Stimulated activated CD8-positive, alpha-beta memory T cell treated with anti-CD3 and anti-CD28 coated beads, Interleukin-7, amount 100 ng/mL, for 1 hour (primary cell): ENCODE measurements around the gene GJB2.
"Not testable (repeated sequence)": the region's sequence is repeated elsewhere in the genome, so short reads cannot be mapped to it uniquely, and the experiment has no call there.

Experiments
- DNase-seq, 2 donors: peaks; one replicate each; pipeline ENCODE4 v3.0.0-alpha.2; 2020; ENCODE audit warnings: low read depth in 2 of 2

The GJB2 gene

GRCh38 chr13:20165417-20166257, 27.1 kb downstream of the GJB2 start:
- no peak for DNase-seq

- DNase-seq = no peak
Measured at GRCh38 chr13:20161951-20162300, 30.8 kb downstream of the GJB2 start.

- peak in 1 of 2 donors; percentile 33 for DNase-seq
Measured at GRCh38 chr13:20161275-20161950, 31.3 kb downstream of the GJB2 start.

- peak; percentile 39 to 40 for DNase-seq
Measured at GRCh38 chr13:20160306-20161274, 32.1 kb downstream of the GJB2 start, which contains the start of gene GJA3. GJA3 (minus strand) TSS chr13:20161052; CDS start chr13:20143288, 17,764 bp downstream.

- DNase-seq = no peak
Measured at GRCh38 chr13:20159646-20160305, 33.0 kb downstream of the GJB2 start.

- no peak for DNase-seq
Measured at GRCh38 chr13:20157151-20157796, 35.5 kb downstream of the GJB2 start.

- no peak for DNase-seq
Measured at GRCh38 chr13:20156702-20157101, 36.0 kb downstream of the GJB2 start.

- not testable (repeated sequence) for DNase-seq
Measured at GRCh38 chr13:20153290-20153689, 39.4 kb downstream of the GJB2 start.

GRCh38 chr13:20151612-20152011, 41.1 kb downstream of the GJB2 start:
- no peak for DNase-seq

GRCh38 chr13:20151016-20151415, 41.7 kb downstream of the GJB2 start:
- no peak for DNase-seq

- DNase-seq = no peak
Measured at GRCh38 chr13:20150561-20150960, 42.2 kb downstream of the GJB2 start.

GRCh38 chr13:20149762-20150161, 43.0 kb downstream of the GJB2 start:
- no peak for DNase-seq

- no peak for DNase-seq
Measured at GRCh38 chr13:20148501-20149183, 44.1 kb downstream of the GJB2 start.

GRCh38 chr13:20146381-20146780, 46.4 kb downstream of the GJB2 start:
- no peak for DNase-seq

- no peak for DNase-seq
Measured at GRCh38 chr13:20145521-20145920, 47.2 kb downstream of the GJB2 start.

- DNase-seq = no peak
Measured at GRCh38 chr13:20144141-20144850, 48.4 kb downstream of the GJB2 start.

- DNase-seq = no peak
Measured at GRCh38 chr13:20142927-20143480, 49.7 kb downstream of the GJB2 start.

GRCh38 chr13:20142023-20142926, 50.5 kb downstream of the GJB2 start:
- DNase-seq = no peak
